Transverse colon (tissue), 4 donors: Measurements from ENCODE around the gene ATPAF2.

ENCODE experiments used
- POLR2AphosphoS5 ChIP-seq, 3 donors: sonication (generic); formaldehyde crosslinking; IDR thresholded peaks; one replicate each; pipeline ENCODE4 v1.6.1; 2016; ENCODE audit warnings: antibody characterized with exemption in 3 of 3
- TF ChIP-seq, protein P1 (sequence below), 5 experiments: fragments of 200-600 bp in 3 of 5; fragments of 450-650 bp in 2 of 5; sonication (generic) in 3 of 5; IDR thresholded peaks; 1 replicate in 2 of 5; 2 replicates in 3 of 5; pipeline ENCODE4 v1.5.1; 2016 to 2017; ENCODE audit warnings: antibody characterized with exemption in 5 of 5, inconsistent platforms in 3 of 5, mild to moderate bottlenecking in 2 of 5, moderate library complexity in 1 of 5

DNA sequence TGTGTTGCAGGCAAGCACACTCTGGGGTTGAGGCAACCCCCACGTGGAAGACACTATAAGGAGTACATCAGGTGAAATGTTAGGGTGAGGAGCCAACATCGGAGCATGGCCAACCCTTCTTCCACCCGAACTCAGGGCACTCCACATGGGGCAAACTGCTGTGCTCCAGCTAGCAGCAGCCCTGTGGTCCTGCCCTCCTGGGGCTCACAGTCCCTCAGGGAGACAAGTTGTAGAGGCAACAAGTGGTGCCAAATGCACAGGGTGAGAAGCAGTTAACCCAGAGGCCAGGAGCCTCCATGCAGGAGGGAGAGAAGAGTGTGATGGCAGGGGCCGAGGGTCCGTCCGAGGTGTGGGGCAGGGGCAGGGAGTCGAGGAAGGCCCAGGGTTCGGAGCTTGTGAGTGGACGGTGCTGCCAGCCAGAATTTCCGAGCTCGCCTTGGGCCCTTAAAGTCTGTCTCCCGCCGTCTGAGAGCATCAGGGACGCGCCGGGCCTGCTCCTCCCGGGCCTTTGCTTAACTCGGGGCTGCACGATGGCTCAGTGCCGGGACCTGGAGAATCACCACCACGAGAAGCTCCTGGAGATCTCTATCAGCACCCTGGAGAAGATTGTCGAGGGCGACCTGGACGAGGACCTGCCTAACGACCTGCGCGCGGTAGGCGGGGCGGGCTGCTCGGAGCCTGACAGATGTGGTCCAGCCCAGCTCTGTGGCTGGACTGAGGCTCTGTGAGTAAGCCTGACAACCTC, 32.3 kb downstream of the ATPAF2 start:
- no peak for TF ChIP-seq POLR2AphosphoS5 (IDR thresholded peaks at IDR 0.05)
- TF ChIP-seq, protein P1, sequence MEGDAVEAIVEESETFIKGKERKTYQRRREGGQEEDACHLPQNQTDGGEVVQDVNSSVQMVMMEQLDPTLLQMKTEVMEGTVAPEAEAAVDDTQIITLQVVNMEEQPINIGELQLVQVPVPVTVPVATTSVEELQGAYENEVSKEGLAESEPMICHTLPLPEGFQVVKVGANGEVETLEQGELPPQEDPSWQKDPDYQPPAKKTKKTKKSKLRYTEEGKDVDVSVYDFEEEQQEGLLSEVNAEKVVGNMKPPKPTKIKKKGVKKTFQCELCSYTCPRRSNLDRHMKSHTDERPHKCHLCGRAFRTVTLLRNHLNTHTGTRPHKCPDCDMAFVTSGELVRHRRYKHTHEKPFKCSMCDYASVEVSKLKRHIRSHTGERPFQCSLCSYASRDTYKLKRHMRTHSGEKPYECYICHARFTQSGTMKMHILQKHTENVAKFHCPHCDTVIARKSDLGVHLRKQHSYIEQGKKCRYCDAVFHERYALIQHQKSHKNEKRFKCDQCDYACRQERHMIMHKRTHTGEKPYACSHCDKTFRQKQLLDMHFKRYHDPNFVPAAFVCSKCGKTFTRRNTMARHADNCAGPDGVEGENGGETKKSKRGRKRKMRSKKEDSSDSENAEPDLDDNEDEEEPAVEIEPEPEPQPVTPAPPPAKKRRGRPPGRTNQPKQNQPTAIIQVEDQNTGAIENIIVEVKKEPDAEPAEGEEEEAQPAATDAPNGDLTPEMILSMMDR (IDR thresholded peaks at IDR 0.05) = no peak
